SK-MEL-5 (cell line): Measurements from ENCODE around the gene NOVA1. TPM values are rescaled to one million over a fixed set of nuclear protein-coding genes. Genes with fewer than 3 reads are reported as not detected.

Experiments
- DNase-seq: peaks from one replicate; pipeline ENCODE4 v3.0.0-alpha.2; 2016; ENCODE audit warnings: low read depth, low spot score
- in situ Hi-C: cut with HindIII; loops from 2 replicates; pipeline ENCODE4 v1.10.0; 2016; ENCODE audit warnings: low sequenced_read_pairs, high pct_unique_total_duplicates, low pct_unique_long_range_greater_than_20kb
- total RNA-seq: library from RNA; depleted of rRNA; stranded (reverse); fragments of >200 nt; shearing (Covaris generic); gene quantifications from 2 replicates; pipeline ENCODE4 v1.2.3, GENCODE V29; 2014

Gene NOVA1
- total RNA-seq, 1 experiment from 2014 or later: 2.2 TPM

- no peak for DNase-seq
- in situ Hi-C loops: no loop called here
Measured at GRCh38 chr14:26403760-26404159, 194.1 kb downstream of the NOVA1 start.

- in situ Hi-C loops: no loop called here
- no peak for DNase-seq
Measured at GRCh38 chr14:26402126-26402525, 195.7 kb downstream of the NOVA1 start.

GRCh38 chr14:26401179-26401968 is 196.5 kb downstream of the NOVA1 start:
- in situ Hi-C loops: no loop called here
- DNase-seq: no peak

GRCh38 chr14:26400373-26400772 is 197.5 kb downstream of the NOVA1 start:
- peak; percentile 20 for DNase-seq
- in situ Hi-C loops: no loop called here

- in situ Hi-C loops: no loop called here
- DNase-seq: no peak
Measured at GRCh38 chr14:26398616-26399015, 199.2 kb downstream of the NOVA1 start.
